ENCODE results near the gene IQSEC1.

- no peak for TF ChIP-seq MYC (IDR thresholded peaks at IDR 0.05; ENCODE audit: low read depth, low read length)
- TF ChIP-seq EZH2 (IDR thresholded peaks at IDR 0.05; ENCODE audit: borderline replicate concordance, low read depth, low read length, severe bottlenecking) = no peak
- TF ChIP-seq CTCF (IDR thresholded peaks at IDR 0.05; ENCODE audit: extremely low read depth in 1 of 2, insufficient read depth in 1 of 2, low read depth in 1 of 2, low read length in 2 of 2) = no peak
Measured at GRCh38 chr3:13098192-13098988, 25.2 kb upstream of the IQSEC1 start.
